ENCODE results near the gene NUDT7. TPM values are rescaled to one million over a fixed set of nuclear protein-coding genes. Genes with fewer than 3 reads are reported as not detected.

The NUDT7 gene
- total and polyA plus RNA-seq, 9 of the 15 experiments (the other 6 are each of a cell fraction or from before 2014, with no cell fraction given), result 5.6 to 24.2 (median 10.5) TPM

DNA sequence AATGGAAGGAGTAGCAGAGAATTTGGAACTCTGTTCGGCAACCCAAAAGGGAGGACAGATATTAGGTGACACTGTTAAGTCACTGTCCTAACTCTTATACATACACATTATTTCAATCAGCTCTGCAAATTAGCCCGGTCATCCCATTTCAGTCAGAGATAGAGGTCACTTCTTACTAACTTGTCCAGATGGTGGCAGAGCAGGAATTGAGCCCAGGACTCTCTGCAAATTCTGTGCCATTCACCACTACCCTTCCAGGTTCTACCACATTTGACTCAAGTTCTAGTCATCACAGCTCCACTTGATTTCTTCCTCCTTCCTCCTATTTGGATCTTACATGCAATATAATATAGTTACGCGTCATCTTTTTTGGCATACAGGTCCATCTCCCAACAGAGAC, 35.9 kb upstream of the NUDT7 start:
- H2AFZ ChIP-seq (ENCODE audit: low read depth, low read length), result no peak overlapping the region
- no peaks in the 10 kb centered on the region for H3K4me1 ChIP-seq (replicated peaks in 1 of 2; ENCODE audit: control insufficient read depth in 2 of 2, insufficient read depth in 2 of 2, low read length in 2 of 2)
- in situ Hi-C loops (cut with MboI) (no loop called here), intact Hi-C loops (cut with micrococcal nuclease) (no loop called here)
- H3K9me3 ChIP-seq (replicated peaks; ENCODE audit: control insufficient read depth, insufficient read depth, low read depth, low read length), result no peaks in the 10 kb centered on the region
- BruUV-seq (replicated peaks), result no TSS peak
- ChIA-PET CTCF (ENCODE audit: low intra/inter-chr PET ratio) (no interaction called here), POLR2A (no interaction called here)
- no peak for FAIRE-seq
- H3K27ac ChIP-seq (ENCODE audit: extremely low read depth, low read depth, low read length), result no peak overlapping the region
- no peak overlapping the region for H3K4me3 ChIP-seq
- H3K27me3 ChIP-seq (ENCODE audit: control insufficient read depth in 2 of 2, insufficient read depth in 2 of 2, low read length in 2 of 2), result peaks cover 6 to 12% of the 10 kb centered on the region in 2 experiments; a peak in 3 of 5 replicates
- H3K9ac ChIP-seq (ENCODE audit: insufficient read depth in 1 of 2, low read depth in 2 of 2, low read length in 2 of 2), result no peak overlapping the region
- H3K79me2 ChIP-seq (ENCODE audit: control insufficient read depth, insufficient read depth, low read length), result no peaks in the 10 kb centered on the region
- TF ChIP-seq, protein P1, sequence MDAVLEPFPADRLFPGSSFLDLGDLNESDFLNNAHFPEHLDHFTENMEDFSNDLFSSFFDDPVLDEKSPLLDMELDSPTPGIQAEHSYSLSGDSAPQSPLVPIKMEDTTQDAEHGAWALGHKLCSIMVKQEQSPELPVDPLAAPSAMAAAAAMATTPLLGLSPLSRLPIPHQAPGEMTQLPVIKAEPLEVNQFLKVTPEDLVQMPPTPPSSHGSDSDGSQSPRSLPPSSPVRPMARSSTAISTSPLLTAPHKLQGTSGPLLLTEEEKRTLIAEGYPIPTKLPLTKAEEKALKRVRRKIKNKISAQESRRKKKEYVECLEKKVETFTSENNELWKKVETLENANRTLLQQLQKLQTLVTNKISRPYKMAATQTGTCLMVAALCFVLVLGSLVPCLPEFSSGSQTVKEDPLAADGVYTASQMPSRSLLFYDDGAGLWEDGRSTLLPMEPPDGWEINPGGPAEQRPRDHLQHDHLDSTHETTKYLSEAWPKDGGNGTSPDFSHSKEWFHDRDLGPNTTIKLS (IDR thresholded peaks at IDR 0.05; ENCODE audit: borderline replicate concordance, low read depth), result no peak
- TF ChIP-seq, protein P2, sequence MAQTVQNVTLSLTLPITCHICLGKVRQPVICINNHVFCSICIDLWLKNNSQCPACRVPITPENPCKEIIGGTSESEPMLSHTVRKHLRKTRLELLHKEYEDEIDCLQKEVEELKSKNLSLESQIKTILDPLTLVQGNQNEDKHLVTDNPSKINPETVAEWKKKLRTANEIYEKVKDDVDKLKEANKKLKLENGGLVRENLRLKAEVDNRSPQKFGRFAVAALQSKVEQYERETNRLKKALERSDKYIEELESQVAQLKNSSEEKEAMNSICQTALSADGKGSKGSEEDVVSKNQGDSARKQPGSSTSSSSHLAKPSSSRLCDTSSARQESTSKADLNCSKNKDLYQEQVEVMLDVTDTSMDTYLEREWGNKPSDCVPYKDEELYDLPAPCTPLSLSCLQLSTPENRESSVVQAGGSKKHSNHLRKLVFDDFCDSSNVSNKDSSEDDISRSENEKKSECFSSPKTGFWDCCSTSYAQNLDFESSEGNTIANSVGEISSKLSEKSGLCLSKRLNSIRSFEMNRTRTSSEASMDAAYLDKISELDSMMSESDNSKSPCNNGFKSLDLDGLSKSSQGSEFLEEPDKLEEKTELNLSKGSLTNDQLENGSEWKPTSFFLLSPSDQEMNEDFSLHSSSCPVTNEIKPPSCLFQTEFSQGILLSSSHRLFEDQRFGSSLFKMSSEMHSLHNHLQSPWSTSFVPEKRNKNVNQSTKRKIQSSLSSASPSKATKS (CRISPR knock-in tag; IDR thresholded peaks at IDR 0.05), result no peak
- TF ChIP-seq, protein P3, sequence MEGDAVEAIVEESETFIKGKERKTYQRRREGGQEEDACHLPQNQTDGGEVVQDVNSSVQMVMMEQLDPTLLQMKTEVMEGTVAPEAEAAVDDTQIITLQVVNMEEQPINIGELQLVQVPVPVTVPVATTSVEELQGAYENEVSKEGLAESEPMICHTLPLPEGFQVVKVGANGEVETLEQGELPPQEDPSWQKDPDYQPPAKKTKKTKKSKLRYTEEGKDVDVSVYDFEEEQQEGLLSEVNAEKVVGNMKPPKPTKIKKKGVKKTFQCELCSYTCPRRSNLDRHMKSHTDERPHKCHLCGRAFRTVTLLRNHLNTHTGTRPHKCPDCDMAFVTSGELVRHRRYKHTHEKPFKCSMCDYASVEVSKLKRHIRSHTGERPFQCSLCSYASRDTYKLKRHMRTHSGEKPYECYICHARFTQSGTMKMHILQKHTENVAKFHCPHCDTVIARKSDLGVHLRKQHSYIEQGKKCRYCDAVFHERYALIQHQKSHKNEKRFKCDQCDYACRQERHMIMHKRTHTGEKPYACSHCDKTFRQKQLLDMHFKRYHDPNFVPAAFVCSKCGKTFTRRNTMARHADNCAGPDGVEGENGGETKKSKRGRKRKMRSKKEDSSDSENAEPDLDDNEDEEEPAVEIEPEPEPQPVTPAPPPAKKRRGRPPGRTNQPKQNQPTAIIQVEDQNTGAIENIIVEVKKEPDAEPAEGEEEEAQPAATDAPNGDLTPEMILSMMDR (IDR thresholded peaks at IDR 0.05 in 2 of 3, conservative IDR thresholded peaks at IDR 0.05 in 1 of 3; ENCODE audit: insufficient read depth in 2 of 3, low read depth in 1 of 3, low read length in 3 of 3), result peak in 1 of 3 experiments; percentile 3; a peak in 1 of 6 replicates
- no peak for TF ChIP-seq ZNF75A (CRISPR knock-in tag; IDR thresholded peaks at IDR 0.05)
- no peak for DNase-seq (ENCODE audit: extremely low read depth in 1 of 4, low spot score in 3 of 4)
- no peak for ATAC-seq
- WGBS (ENCODE audit: insufficient coverage, low coverage, missing lambda C conversion rate), result 7% methylated on average over 4 of the region's 4 CpGs
- H3K4me2 ChIP-seq (ENCODE audit: insufficient read depth, low read length), result no peak overlapping the region
- no peaks in the 10 kb centered on the region for H4K20me1 ChIP-seq (replicated peaks; ENCODE audit: control insufficient read depth, insufficient read depth, low read length)
- H3K36me3 ChIP-seq (ENCODE audit: control insufficient read depth, insufficient read depth, low read length), result no peaks in the 10 kb centered on the region
- no peaks in the 10 kb centered on the region for H3K9me1 ChIP-seq (ENCODE audit: control insufficient read depth, insufficient read depth, low read length)

Data from K562 (cell line).